A673 (cell line): ENCODE measurements around the gene ACRV1. TPM values are rescaled to one million over a fixed set of nuclear protein-coding genes. Genes with fewer than 3 reads are reported as not detected.
A peak's percentile ranks its signal among the peaks of the same experiment; 100 is the strongest.

Source experiments
- BruUV-seq: library from RNA; stranded (reverse); fragments of 400-500 nt; replicated peaks from 2 replicates; lab custom pipeline; 2021; lab: Mats Ljungman, UMichigan
- CTCF ChIA-PET: fragments of 300-600 bp; sonication (Branson Sonifier 250); formaldehyde crosslinking; loops from one replicate; lab custom pipeline; 2022; ENCODE audit warnings: antibody characterized with exemption; lab: Charles Lee
- POLR2A ChIA-PET: fragments of 300-600 bp; sonication (Branson Sonifier 250); formaldehyde crosslinking; loops from one replicate; lab custom pipeline; 2022; ENCODE audit warnings: antibody characterized with exemption; ENCODE audit not compliant: low non-redundant PET; lab: Charles Lee
- DNase-seq: peaks from one replicate; pipeline ENCODE4 v3.0.0-alpha.2; 2015; ENCODE audit warnings: low spot score
- H3K27ac ChIP-seq: fragments of 200-600 bp; sonication (generic); 2 replicates; pipeline ENCODE4 v1.5.1; 2016; ENCODE audit warnings: mixed run types, low read depth, mild to moderate bottlenecking, mixed read lengths, antibody characterized with exemption, low read length; ENCODE audit not compliant: poor library complexity, severe bottlenecking
- H3K27me3 ChIP-seq: fragments of 200-600 bp; sonication (generic); replicated peaks from 2 replicates; pipeline ENCODE4 v1.6.1; 2017; ENCODE audit warnings: mixed run types, low read depth, mild to moderate bottlenecking, mixed read lengths, antibody characterized with exemption, low read length; ENCODE audit not compliant: insufficient read depth, poor library complexity
- H3K36me3 ChIP-seq: fragments of 200-600 bp; sonication (generic); 2 replicates; pipeline ENCODE4 v1.6.1; 2016; ENCODE audit warnings: mixed run types, mild to moderate bottlenecking, mixed read lengths, antibody characterized with exemption, low read length; ENCODE audit not compliant: insufficient read depth, poor library complexity, severe bottlenecking
- H3K4me1 ChIP-seq: fragments of 200-600 bp; sonication (generic); 2 replicates; pipeline ENCODE4 v1.6.1; 2017; ENCODE audit warnings: mixed run types, mild to moderate bottlenecking, mixed read lengths, antibody characterized with exemption, low read length; ENCODE audit not compliant: insufficient read depth, poor library complexity, severe bottlenecking
- H3K4me3 ChIP-seq: fragments of 200-600 bp; sonication (generic); 2 replicates; pipeline ENCODE4 v1.5.1; 2016; ENCODE audit warnings: low read depth, mixed run types, mild to moderate bottlenecking, mixed read lengths, low read length; ENCODE audit not compliant: poor library complexity, severe bottlenecking
- H3K9me3 ChIP-seq: fragments of 200-600 bp; sonication (generic); 2 replicates; pipeline ENCODE4 v1.6.1; 2016; ENCODE audit warnings: mixed run types, low read depth, mild to moderate bottlenecking, mixed read lengths, antibody characterized with exemption, low read length; ENCODE audit not compliant: poor library complexity, severe bottlenecking
- CTCF ChIP-seq: fragments of 300-800, 200-600 bp; sonication (generic); conservative IDR thresholded peaks from 2 replicates; pipeline ENCODE4 v1.5.1; 2017; ENCODE audit warnings: low read depth, mild to moderate bottlenecking, antibody characterized with exemption, low read length, moderate library complexity, mixed read lengths
- EZH2 ChIP-seq: fragments of 200-600 bp; sonication (generic); IDR thresholded peaks from 2 replicates; pipeline ENCODE4 v1.6.1; 2017; ENCODE audit warnings: borderline replicate concordance, low read depth, mild to moderate bottlenecking, mixed read lengths, antibody characterized with exemption, low read length; ENCODE audit not compliant: poor library complexity, severe bottlenecking
- intact Hi-C: fragments of 100-400 bp; cut with micrococcal nuclease; formaldehyde crosslinking; loops from one replicate; pipeline ENCODE4 v1.10.0; 2022; ENCODE audit not compliant: unreplicated experiment
- total RNA-seq: library from RNA; stranded (reverse); gene quantifications from 2 replicates; pipeline ENCODE4 v1.2.3, GENCODE V29; 2021

ACRV1 gene
- total RNA-seq, 1 experiment from 2014 or later: not detected

DNA sequence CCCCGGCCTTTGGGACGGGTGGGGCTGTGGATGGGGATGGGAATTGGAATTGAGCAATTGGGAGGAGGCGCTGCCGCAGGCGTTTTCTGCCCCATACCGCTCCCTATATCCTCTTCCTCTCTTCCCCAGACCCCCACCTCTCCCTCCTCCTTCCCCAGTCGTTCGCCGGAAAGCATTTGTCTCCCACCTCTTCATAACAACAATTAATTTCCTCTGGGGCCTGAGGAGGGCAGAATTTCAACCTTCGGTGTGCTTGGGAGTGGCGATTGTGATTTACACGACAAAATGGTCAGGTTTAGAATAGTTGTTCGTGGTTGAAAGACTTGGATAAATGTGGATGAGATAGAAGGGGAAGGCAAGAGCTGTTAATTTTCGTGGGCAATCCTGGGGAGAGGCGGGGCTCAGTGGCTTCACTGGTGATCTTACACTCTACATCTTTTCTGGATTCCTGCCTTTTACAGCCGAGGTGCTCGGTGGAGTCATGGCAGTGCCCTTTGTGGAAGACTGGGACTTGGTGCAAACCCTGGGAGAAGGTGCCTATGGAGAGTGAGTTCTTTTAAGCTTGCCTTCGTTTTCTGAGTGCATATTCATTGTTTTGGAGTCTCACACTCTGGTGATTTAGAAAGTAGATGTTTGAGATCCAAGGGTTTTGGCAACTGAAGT lies 54.2 kb downstream of the ACRV1 start:
- DNase-seq: peak; percentile 98
- TF ChIP-seq EZH2 (no peak), CTCF (peak; percentile 55)
- H3K4me1 ChIP-seq: peaks cover 19% of the 10 kb centered on the region
- no peaks in the 10 kb centered on the region for H3K9me3 ChIP-seq
- H3K4me3 ChIP-seq: peak overlapping the region; percentile 59
- intact Hi-C loops: loop anchor here (1.0 to 2.0 kb wide), 2 partner anchors 248 to 261 kb away; partner anchors contain the start of gene HYLS1
- H3K27ac ChIP-seq: peak overlapping the region; percentile 90
- ChIA-PET CTCF (no interaction called here), POLR2A (interaction anchor here (0.7 kb wide), 1 partner anchor 16 kb away, joined by 5 read pairs; no protein-coding TSS in a partner anchor)
- H3K27me3 ChIP-seq: no peaks in the 10 kb centered on the region
- BruUV-seq: TSS peak; percentile 48
- H3K36me3 ChIP-seq: peaks cover 46% of the 10 kb centered on the region

- CTCF ChIA-PET: no interaction called here
These were observed 54.9 kb downstream of the ACRV1 start for GRCh38 chr11:125625630-125626287.

DNA sequence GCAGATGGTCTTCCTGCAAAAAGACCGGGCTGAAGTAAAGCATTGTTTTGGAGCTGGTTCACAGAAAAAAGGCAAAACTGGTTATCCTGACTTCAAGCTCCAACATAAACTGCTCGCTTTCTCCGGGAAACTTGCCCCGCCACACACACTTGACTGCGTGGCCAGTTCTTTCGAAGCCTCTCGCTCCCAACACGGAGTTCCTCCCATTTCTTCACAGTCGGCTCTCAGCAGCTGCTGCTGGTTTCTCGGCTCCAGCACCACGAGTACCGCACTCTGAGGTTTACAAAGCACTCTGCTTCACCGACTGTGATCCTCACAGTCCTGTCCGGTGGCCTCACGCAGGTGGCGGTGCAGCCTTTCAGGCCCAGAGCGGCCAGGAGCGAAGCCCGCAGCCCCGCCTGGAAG lies 55.4 kb downstream of the ACRV1 start:
- H3K4me1 ChIP-seq: peaks cover 19% of the 10 kb centered on the region
- H3K27me3 ChIP-seq: no peaks in the 10 kb centered on the region
- TF ChIP-seq EZH2 (no peak), CTCF (no peak)
- H3K9me3 ChIP-seq: no peaks in the 10 kb centered on the region
- no peak for DNase-seq
- CTCF ChIA-PET: no interaction called here
- H3K4me3 ChIP-seq: peak overlapping the region; percentile 59
- intact Hi-C loops: loop anchor here (1.0 kb wide), 1 partner anchor 33 kb away; the partner anchor contains the start of gene STT3A
- BruUV-seq: TSS peak; percentile 92
- POLR2A ChIA-PET: no interaction called here
- H3K36me3 ChIP-seq: peaks cover 47% of the 10 kb centered on the region
- H3K27ac ChIP-seq: peak overlapping the region; percentile 90

More at GRCh38 chr11:125625630-125626287, 54.9 kb downstream of the ACRV1 start:
- Histone ChIP-seq H3K9me3 (no peaks in the 10 kb centered on the region), H3K4me1 (peaks cover 19% of the 10 kb centered on the region), H3K4me3 (peak overlapping the region; percentile 59), H3K27ac (peak overlapping the region; percentile 90), H3K36me3 (peaks cover 47% of the 10 kb centered on the region), H3K27me3 (no peaks in the 10 kb centered on the region)
- intact Hi-C loops: loop anchor here (1.0 to 2.0 kb wide), 3 partner anchors 33 to 262 kb away; partner anchors contain the start of genes HYLS1 and STT3A
- no peak for TF ChIP-seq CTCF
- TF ChIP-seq EZH2: no peak
- no TSS peak for BruUV-seq
- POLR2A ChIA-PET: no interaction called here
- peak; percentile 97 for DNase-seq
